ENCODE data around the gene KLRC3.
"Not testable (repeated sequence)": the region's sequence is repeated elsewhere in the genome, so short reads cannot be mapped to it uniquely, and the experiment has no call there.

The KLRC3 gene

DNA sequence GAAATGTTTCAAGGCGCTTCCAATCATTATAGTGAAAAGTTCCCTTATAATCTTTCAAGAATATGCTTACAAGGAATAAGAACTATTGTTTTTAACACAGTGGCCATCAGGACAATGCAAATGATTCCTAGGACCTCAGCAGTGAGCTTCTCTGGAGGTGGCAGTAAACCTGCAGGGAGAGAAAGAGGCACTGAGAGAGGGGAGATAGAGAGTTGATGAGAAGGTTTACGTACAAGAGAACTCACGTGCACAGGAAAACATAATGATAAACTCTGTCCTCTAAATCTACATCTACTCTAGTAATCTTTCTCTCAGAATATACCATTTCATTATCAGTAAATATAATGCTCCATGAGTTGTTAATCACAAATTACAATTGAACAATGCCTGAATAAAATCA lies 11.6 kb downstream of the KLRC3 start:
- DNase-seq (ENCODE audit: extremely low spot score), result no peak
- ChIA-PET CTCF (interaction anchor here (1.6 kb wide), 1 partner anchor 24 kb away, joined by 3 read pairs; no protein-coding TSS in a partner anchor), POLR2A (no interaction called here)
- TF ChIP-seq, protein P1, sequence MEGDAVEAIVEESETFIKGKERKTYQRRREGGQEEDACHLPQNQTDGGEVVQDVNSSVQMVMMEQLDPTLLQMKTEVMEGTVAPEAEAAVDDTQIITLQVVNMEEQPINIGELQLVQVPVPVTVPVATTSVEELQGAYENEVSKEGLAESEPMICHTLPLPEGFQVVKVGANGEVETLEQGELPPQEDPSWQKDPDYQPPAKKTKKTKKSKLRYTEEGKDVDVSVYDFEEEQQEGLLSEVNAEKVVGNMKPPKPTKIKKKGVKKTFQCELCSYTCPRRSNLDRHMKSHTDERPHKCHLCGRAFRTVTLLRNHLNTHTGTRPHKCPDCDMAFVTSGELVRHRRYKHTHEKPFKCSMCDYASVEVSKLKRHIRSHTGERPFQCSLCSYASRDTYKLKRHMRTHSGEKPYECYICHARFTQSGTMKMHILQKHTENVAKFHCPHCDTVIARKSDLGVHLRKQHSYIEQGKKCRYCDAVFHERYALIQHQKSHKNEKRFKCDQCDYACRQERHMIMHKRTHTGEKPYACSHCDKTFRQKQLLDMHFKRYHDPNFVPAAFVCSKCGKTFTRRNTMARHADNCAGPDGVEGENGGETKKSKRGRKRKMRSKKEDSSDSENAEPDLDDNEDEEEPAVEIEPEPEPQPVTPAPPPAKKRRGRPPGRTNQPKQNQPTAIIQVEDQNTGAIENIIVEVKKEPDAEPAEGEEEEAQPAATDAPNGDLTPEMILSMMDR (IDR thresholded peaks at IDR 0.05; ENCODE audit: control extremely low read depth, extremely low read depth, low read depth, missing control alignments), result no peak

DNA sequence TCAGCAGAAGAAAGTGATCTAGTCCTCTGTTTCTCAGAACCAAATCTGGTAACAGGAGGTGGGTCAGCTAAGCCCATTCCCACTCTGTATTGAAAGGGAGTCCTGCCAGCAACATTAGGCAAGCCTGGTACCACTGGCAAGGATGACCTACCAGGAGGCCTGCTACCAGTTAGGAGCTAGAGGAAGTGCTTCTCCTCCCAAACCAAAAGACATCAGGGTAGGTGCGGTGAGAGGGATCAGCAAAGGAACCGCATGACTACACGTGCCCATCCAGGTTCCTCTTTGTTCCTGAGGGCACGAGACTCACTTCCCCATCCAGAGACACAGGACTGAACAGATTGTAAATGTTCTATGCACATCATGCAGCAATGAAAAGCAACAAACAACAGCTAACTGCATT lies 13.7 kb downstream of the KLRC3 start:
- TF ChIP-seq, protein P1 (IDR thresholded peaks at IDR 0.05; ENCODE audit: control extremely low read depth, extremely low read depth, low read depth, missing control alignments), result no peak
- DNase-seq (ENCODE audit: extremely low spot score), result no peak
- ChIA-PET POLR2A (no interaction called here), CTCF (interaction anchor here (1.0 kb wide), 1 partner anchor 11 kb away, joined by 3 read pairs; no protein-coding TSS in a partner anchor)

- ChIA-PET CTCF (interaction anchor here (1.4 kb wide), 1 partner anchor 74 kb away, joined by 3 read pairs; no protein-coding TSS in a partner anchor), POLR2A (no interaction called here)
- DNase-seq (ENCODE audit: extremely low spot score), result no peak
- TF ChIP-seq, protein P1 (IDR thresholded peaks at IDR 0.05; ENCODE audit: control extremely low read depth, extremely low read depth, low read depth, missing control alignments), result no peak
These were observed 15.1 kb downstream of the KLRC3 start for GRCh38 chr12:10405294-10405693.

DNA sequence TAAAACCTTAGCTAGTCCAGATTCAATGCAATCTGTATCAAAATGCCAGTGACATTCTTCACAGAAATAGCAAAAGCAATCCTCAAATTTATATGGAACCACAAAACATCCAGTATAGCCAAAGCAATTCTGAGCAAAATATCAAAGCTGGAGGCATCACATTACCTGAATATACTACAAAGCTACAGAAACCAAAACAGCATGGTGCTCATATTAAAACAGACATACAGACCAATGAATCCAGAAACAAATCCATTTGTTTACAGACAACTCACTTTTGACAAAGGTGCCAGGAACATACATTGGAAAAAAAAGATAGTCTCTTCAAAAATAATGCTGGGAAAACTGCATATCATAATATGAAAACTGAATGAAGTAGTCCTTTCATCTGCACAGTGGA lies 15.6 kb downstream of the KLRC3 start:
- ChIA-PET CTCF (interaction anchor here (1.4 kb wide), 1 partner anchor 74 kb away, joined by 3 read pairs; no protein-coding TSS in a partner anchor), POLR2A (no interaction called here)
- TF ChIP-seq, protein P1 (IDR thresholded peaks at IDR 0.05; ENCODE audit: control extremely low read depth, extremely low read depth, low read depth, missing control alignments), result no peak
- no peak for DNase-seq (ENCODE audit: extremely low spot score)

GRCh38 chr12:10400829-10401228 lies 19.6 kb downstream of the KLRC3 start:
- ChIA-PET POLR2A (no interaction called here), CTCF (no interaction called here)
- TF ChIP-seq, protein P1 (IDR thresholded peaks at IDR 0.05; ENCODE audit: control extremely low read depth, extremely low read depth, low read depth, missing control alignments), result no peak
- no peak for DNase-seq (ENCODE audit: extremely low spot score)

- CTCF ChIA-PET, result no interaction called here
- DNase-seq (ENCODE audit: extremely low spot score), result no peak
- POLR2A ChIA-PET, result no interaction called here
- TF ChIP-seq, protein P1 (IDR thresholded peaks at IDR 0.05; ENCODE audit: control extremely low read depth, extremely low read depth, low read depth, missing control alignments), result no peak
These were observed 22.2 kb downstream of the KLRC3 start for GRCh38 chr12:10398168-10398567.

DNA sequence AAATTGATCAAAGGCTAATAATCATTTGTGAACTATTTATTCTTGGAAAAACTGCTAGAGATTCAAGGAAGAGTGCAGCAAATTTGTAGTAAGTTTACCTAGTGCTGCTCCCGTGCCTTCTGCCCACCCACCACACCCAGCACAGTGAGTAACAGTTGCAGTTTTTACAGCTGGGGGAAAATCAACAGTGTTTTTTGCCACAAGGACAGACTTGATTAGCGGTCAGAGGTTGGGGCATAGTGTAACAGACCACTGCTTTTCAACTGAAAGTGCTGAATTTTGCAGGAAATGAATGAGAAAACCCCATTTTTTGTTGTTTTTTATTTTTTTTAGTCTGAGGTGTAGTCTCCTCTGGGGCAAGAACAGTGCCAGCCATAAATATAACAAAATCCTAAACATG lies 23.1 kb downstream of the KLRC3 start:
- ChIA-PET CTCF (interaction anchor here (1.1 kb wide), 1 partner anchor 75 kb away, joined by 3 read pairs; no protein-coding TSS in a partner anchor), POLR2A (no interaction called here)
- DNase-seq (ENCODE audit: extremely low spot score), result no peak
- TF ChIP-seq, protein P1 (IDR thresholded peaks at IDR 0.05; ENCODE audit: control extremely low read depth, extremely low read depth, low read depth, missing control alignments), result no peak

- POLR2A ChIA-PET; DNase-seq (ENCODE audit: extremely low spot score): not testable (repeated sequence)
- CTCF ChIA-PET, result interaction anchor here (1.1 kb wide), 1 partner anchor 74 kb away, joined by 3 read pairs; no protein-coding TSS in a partner anchor
These were observed 24.2 kb downstream of the KLRC3 start for GRCh38 chr12:10396176-10396575.

Measured in GM10248 (cell line).